CD4-positive, CD25-positive, alpha-beta regulatory T cell (primary cell): ENCODE data around the gene NEMP1. TPM values are rescaled to one million over a fixed set of nuclear protein-coding genes. Genes with fewer than 3 reads are reported as not detected.

Experiments
- ATAC-seq, 2 donors: fragments of 150-1000 bp; cut with Tn5 transposase; one replicate each; pipeline ENCODE4 v1.10.0; 2021; ENCODE audit warnings: low read depth in 2 of 2, moderate number of reproducible peaks in 2 of 2, moderate library complexity in 1 of 2
- DNase-seq, 3 donors: peaks; one replicate each; pipeline versions ENCODE4 v3.0.0 to v3.0.0-alpha.2; 2012 to 2022; ENCODE audit warnings: mixed read lengths in 1 of 3
- H3K27ac ChIP-seq: one replicate; pipeline ENCODE4 v1.7.0; 2013; ENCODE audit warnings: mild to moderate bottlenecking, low read length; ENCODE audit not compliant: insufficient read depth, poor library complexity, severe bottlenecking
- H3K27me3 ChIP-seq: one replicate; pipeline ENCODE4 v1.7.0; 2013; ENCODE audit warnings: low read length; ENCODE audit not compliant: control insufficient read depth, insufficient read depth
- H3K36me3 ChIP-seq: one replicate; pipeline ENCODE4 v1.7.0; 2013; ENCODE audit warnings: mild to moderate bottlenecking, low read length, moderate library complexity; ENCODE audit not compliant: control insufficient read depth, insufficient read depth
- H3K4me1 ChIP-seq: 2 replicates; pipeline ENCODE4 v1.7.0; 2013; ENCODE audit warnings: mild to moderate bottlenecking, low read length; ENCODE audit not compliant: insufficient read depth, control insufficient read depth, poor library complexity, severe bottlenecking
- H3K4me3 ChIP-seq: one replicate; pipeline ENCODE4 v1.7.0; 2013; ENCODE audit warnings: low read depth, mild to moderate bottlenecking, low read length, moderate library complexity
- H3K9me3 ChIP-seq, 2 experiments: 1 replicate in 1 of 2; 2 replicates in 1 of 2; pipeline ENCODE4 v1.7.0; 2013; ENCODE audit warnings: low read length in 2 of 2, mild to moderate bottlenecking in 1 of 2, moderate library complexity in 1 of 2; ENCODE audit not compliant: control insufficient read depth in 2 of 2
- H3K27ac Mint-ChIP-seq, 3 donors: one replicate each; pipeline ENCODE4 v1.8.0; 2020 to 2022; ENCODE audit warnings: mild to moderate bottlenecking in 3 of 3, mixed read lengths in 3 of 3, moderate library complexity in 2 of 3
- H3K27me3 Mint-ChIP-seq: one replicate; pipeline ENCODE4 v1.8.0; 2022; ENCODE audit warnings: mild to moderate bottlenecking, mixed read lengths
- H3K36me3 Mint-ChIP-seq: one replicate; pipeline ENCODE4 v1.8.0; 2020; ENCODE audit warnings: mixed read lengths
- H3K4me1 Mint-ChIP-seq, 4 donors: one replicate each; pipeline ENCODE4 v1.8.0; 2020 to 2022; ENCODE audit warnings: mixed read lengths in 4 of 4, mild to moderate bottlenecking in 1 of 4
- H3K4me3 Mint-ChIP-seq, 4 donors: one replicate each; pipeline ENCODE4 v1.8.0; 2020 to 2022; ENCODE audit warnings: mild to moderate bottlenecking in 4 of 4, mixed read lengths in 4 of 4, moderate library complexity in 3 of 4
- H3K9me3 Mint-ChIP-seq, 7 donors: one replicate each; pipeline ENCODE4 v1.8.0; 2020 to 2022; ENCODE audit warnings: mixed read lengths in 7 of 7, mild to moderate bottlenecking in 3 of 7, moderate library complexity in 2 of 7
- polyA plus RNA-seq, 4 donors: library from polyadenylated mRNA; unstranded; fragments of 300-500 nt; fragmentation: Illumina TruSeq; gene quantifications; one replicate each; pipeline ENCODE4 v1.2.3, GENCODE V29; 2021
- total RNA-seq: library from RNA; stranded (reverse); gene quantifications from one replicate; pipeline ENCODE4 v1.2.3, GENCODE V29; 2022

The NEMP1 gene, protein sequence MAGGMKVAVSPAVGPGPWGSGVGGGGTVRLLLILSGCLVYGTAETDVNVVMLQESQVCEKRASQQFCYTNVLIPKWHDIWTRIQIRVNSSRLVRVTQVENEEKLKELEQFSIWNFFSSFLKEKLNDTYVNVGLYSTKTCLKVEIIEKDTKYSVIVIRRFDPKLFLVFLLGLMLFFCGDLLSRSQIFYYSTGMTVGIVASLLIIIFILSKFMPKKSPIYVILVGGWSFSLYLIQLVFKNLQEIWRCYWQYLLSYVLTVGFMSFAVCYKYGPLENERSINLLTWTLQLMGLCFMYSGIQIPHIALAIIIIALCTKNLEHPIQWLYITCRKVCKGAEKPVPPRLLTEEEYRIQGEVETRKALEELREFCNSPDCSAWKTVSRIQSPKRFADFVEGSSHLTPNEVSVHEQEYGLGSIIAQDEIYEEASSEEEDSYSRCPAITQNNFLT
- 14.7 TPM for total RNA-seq
- polyA plus RNA-seq = 1 to 10 TPM; 3.1 to 7.1 (median 4.7) TPM

DNA sequence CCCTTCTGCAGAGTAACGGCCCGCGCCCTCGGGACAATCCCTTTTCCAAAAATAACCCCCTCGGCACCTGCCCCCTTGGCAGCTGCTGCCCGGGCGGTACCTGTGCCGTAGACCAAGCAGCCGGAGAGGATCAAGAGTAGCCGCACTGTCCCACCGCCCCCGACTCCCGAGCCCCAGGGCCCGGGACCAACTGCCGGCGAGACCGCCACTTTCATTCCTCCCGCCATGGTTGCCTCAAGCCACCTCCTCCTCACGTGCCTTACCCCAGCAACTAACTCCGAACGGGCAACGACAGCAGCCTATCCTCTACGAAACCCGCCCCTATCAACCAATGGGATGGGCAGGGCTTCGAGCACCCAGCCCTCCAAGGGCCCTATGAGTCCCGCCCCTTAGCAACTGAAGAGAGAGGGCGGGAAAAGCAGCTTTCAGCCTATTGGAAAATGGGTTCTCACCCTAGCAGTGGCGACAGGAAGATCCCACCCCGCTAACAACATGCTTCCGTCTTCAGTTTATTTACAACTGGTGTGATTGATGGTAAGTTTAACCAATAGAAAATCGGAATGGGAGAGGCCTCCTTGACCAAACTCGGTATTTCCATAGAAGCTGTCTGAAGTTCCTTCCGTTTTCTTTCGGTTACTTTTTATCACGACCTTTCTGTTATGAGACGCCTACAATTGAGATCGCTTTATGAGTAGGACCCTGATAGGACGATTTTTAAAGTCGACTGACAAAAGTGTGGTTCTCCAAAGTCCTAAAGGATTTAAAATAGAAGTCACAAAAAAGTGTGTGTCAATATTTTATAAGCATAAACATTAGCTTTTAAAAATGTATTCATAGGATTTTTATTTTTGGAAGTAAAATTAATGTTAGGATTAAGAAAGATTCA, at the start of gene NEMP1:
NEMP1 (minus strand) TSS at position 273 of the 886 bp plus-strand sequence; CDS start at position 227, 46 bp downstream.
- Histone ChIP-seq H3K4me3 (peak within 1 kb of the TSS; percentile 89), H3K36me3 (peaks cover 2% of the 10 kb centered on the region), H3K4me1 (peaks cover 17% of the 10 kb centered on the region), H3K27me3 (no peaks in the 10 kb centered on the region), H3K27ac (peak within 1 kb of the TSS; percentile 87), H3K9me3 (no peaks in the 10 kb centered on the region)
- DNase-seq (peak; percentile 96 to 100 (median 99)), ATAC-seq (peak; percentile 96 to 97)
- Mint-ChIP-seq H3K4me1 (peaks cover 0 to 45% (median 14%) of the 10 kb centered on the region in 4 donors), H3K9me3 (no peaks in the 10 kb centered on the region), H3K27me3 (no peaks in the 10 kb centered on the region), H3K4me3 (peak within 1 kb of the TSS; percentile 91 to 98 (median 96)), H3K27ac (peak within 1 kb of the TSS; percentile 96 to 97 (median 96)), H3K36me3 (no peaks in the 10 kb centered on the region)

DNA sequence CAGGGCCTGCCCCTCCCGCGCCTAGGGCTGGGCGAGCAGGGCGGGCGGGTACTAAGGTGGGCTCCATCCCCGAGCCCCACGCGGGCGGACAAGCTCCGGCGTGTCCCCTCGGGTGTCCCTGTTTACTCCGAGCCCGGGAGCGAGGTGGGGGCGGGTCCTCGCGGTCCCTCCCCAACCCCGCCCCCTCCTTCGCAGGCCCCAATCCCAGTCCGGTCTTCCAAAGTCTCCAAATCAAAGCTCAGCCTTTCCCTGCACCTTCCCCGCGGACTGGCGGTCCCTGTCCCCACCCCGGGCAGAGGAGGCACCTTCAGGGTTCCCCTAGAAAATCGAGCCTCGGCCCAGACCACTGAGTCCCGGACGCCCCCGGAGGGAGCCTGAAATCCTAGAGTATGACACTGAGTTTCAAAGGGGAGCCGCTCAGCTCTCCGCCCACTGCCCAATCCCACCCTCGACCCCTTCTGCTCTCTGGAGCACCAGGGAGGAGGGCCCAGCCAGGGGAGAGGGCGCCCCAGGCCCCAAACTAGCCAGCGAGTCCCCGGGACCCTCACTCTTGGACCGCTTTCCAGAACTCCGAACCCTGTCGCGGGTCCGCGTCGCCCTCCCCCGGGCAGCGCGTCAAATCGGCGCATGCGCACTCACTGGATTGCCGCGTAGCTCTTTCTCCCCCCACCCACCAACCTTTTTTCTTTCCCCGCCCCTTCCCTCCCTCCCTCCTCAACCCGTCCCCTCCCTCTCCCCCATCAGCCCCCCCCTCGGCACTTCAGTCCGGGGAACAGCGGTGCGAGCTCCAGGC, 49.3 kb upstream of the NEMP1 start, which contains the start of gene LRP1:
LRP1 (plus strand) TSS at position 758 of the 793 bp plus-strand sequence. CDS start 482 bp downstream, outside the sequence.
- Mint-ChIP-seq H3K27me3 (peaks cover 54% of the 10 kb centered on the region), H3K4me1 (peaks cover 4 to 29% (median 14%) of the 10 kb centered on the region in 4 donors), H3K9me3 (peaks cover 0 to 3% (median 0%) of the 10 kb centered on the region in 7 donors), H3K4me3 (peak within 1 kb of the TSS; percentile 85 to 94 (median 88)), H3K27ac (peak within 1 kb of the TSS in 2 of 3 donors; percentile 37 to 50), H3K36me3 (no peaks in the 10 kb centered on the region)
- peaks cover 0 to 3% of the 10 kb centered on the region in 2 experiments for H3K9me3 ChIP-seq
- peaks cover 7% of the 10 kb centered on the region for H3K27me3 ChIP-seq
- H3K4me3 ChIP-seq = peak within 1 kb of the TSS; percentile 32
- H3K36me3 ChIP-seq = no peaks in the 10 kb centered on the region
- peaks cover 22% of the 10 kb centered on the region for H3K4me1 ChIP-seq
- peak within 1 kb of the TSS; percentile 20 for H3K27ac ChIP-seq
- DNase-seq = peak; percentile 68 to 75 (median 73)
- ATAC-seq = peak; percentile 58 to 59

DNA sequence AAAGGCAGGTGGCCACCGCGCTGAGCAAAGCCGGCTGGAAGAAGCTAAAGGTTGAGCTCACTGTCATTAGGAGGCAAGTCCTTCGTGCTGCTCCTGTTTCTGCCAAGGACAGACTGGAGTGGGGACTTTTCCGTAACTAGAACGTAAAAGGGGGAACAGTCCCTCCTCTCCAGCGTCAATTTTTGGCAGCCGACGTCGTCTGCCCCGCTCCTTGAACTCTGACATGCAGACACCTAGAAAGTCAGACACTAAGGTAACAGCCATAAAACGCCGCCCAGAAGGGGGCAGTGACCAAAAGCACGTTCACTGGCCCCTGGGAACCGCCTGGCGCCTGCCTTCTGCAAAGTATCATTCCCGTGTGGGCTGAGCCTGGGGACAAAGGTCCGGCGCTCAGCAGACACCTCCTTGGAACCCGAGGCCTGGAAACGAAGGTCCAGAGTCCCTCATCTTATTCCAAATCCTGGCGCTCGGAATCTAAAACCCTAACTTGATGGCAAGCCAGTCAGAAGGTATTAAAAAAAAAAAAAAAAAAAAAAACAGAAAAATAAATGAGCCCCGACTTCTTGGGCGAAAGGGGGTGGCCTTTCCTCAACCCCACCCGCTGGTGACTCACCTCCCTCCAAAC, 48.6 kb upstream of the NEMP1 start:
- Histone ChIP-seq H3K4me1 (peaks cover 22% of the 10 kb centered on the region), H3K27me3 (peaks cover 7% of the 10 kb centered on the region), H3K27ac (no peak overlapping the region), H3K4me3 (peak overlapping the region; percentile 32), H3K36me3 (no peaks in the 10 kb centered on the region), H3K9me3 (peaks cover 0 to 3% of the 10 kb centered on the region in 2 experiments)
- ATAC-seq (peak in 1 of 2 donors; percentile 14), DNase-seq (peak; percentile 26 to 51 (median 41))
- H3K4me3 Mint-ChIP-seq = peak overlapping the region; percentile 85 to 88 (median 86)
- H3K36me3 Mint-ChIP-seq = no peaks in the 10 kb centered on the region
- H3K4me1 Mint-ChIP-seq = peaks cover 4 to 29% (median 14%) of the 10 kb centered on the region in 4 donors
- H3K27me3 Mint-ChIP-seq = peaks cover 54% of the 10 kb centered on the region
- H3K9me3 Mint-ChIP-seq = peaks cover 0 to 3% (median 0%) of the 10 kb centered on the region in 7 donors
- no peak overlapping the region for H3K27ac Mint-ChIP-seq

DNA sequence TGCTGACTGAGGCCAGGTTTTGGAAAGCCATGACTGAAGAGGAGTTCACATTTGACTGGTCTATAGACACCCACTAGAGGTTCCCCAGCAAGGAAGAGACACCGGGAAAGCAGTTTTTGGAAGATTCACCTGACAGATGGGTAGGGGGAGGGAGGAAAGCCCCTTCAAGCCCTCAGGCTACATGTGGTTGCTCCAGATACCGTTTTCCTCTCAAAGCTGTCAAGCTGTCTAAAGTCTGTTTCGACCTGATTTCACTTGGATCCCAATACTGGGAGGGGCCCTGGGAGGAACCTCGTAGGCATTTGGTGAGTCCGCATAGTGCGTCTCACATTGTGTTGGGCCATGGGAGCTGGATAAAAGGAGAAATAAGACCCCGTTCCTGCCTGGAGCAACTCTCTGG, 48.0 kb upstream of the NEMP1 start:
- Histone ChIP-seq H3K4me3 (no peak overlapping the region), H3K36me3 (no peaks in the 10 kb centered on the region), H3K27ac (no peak overlapping the region), H3K9me3 (peaks cover 0 to 3% of the 10 kb centered on the region in 2 experiments), H3K4me1 (peaks cover 22% of the 10 kb centered on the region), H3K27me3 (peaks cover 7% of the 10 kb centered on the region)
- Mint-ChIP-seq H3K9me3 (peaks cover 0 to 3% (median 0%) of the 10 kb centered on the region in 7 donors), H3K27ac (no peak overlapping the region), H3K27me3 (peaks cover 49% of the 10 kb centered on the region), H3K4me1 (peaks cover 4 to 29% (median 14%) of the 10 kb centered on the region in 4 donors), H3K36me3 (no peaks in the 10 kb centered on the region), H3K4me3 (peak overlapping the region in 3 of 4 donors; percentile 38 to 87 (median 85))
- ATAC-seq (no peak), DNase-seq (no peak)

DNA sequence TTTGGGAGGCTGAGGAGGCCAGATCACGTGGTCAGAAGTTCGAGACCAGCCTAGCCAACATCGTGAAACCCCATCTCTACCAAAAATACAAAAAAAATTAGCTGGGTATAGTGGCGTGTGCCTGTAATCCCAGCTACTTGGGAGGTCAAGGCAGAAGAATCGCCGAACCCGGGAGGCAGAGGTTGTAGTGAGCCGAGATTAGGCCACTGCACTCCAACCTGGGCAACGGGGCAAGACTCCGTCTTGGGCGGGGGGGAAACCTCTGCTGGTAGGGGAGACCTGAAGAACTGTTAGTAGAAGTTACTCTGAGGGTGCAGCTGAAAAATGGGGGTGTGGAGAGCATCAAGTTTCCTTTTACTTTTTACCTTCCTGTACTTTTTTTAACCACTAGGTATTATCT, 47.5 kb upstream of the NEMP1 start:
- Histone ChIP-seq H3K4me1 (peaks cover 22% of the 10 kb centered on the region), H3K36me3 (no peaks in the 10 kb centered on the region), H3K4me3 (no peak overlapping the region), H3K27me3 (peaks cover 7% of the 10 kb centered on the region), H3K9me3 (peaks cover 0 to 3% of the 10 kb centered on the region in 2 experiments), H3K27ac (no peak overlapping the region)
- DNase-seq = no peak
- Mint-ChIP-seq H3K4me1 (peaks cover 4 to 26% (median 14%) of the 10 kb centered on the region in 4 donors), H3K9me3 (peaks cover 0 to 3% (median 0%) of the 10 kb centered on the region in 7 donors), H3K36me3 (no peaks in the 10 kb centered on the region), H3K4me3 (peak overlapping the region in 2 of 4 donors; percentile 41 to 85), H3K27me3 (peaks cover 44% of the 10 kb centered on the region), H3K27ac (no peak overlapping the region)
- no peak for ATAC-seq

DNA sequence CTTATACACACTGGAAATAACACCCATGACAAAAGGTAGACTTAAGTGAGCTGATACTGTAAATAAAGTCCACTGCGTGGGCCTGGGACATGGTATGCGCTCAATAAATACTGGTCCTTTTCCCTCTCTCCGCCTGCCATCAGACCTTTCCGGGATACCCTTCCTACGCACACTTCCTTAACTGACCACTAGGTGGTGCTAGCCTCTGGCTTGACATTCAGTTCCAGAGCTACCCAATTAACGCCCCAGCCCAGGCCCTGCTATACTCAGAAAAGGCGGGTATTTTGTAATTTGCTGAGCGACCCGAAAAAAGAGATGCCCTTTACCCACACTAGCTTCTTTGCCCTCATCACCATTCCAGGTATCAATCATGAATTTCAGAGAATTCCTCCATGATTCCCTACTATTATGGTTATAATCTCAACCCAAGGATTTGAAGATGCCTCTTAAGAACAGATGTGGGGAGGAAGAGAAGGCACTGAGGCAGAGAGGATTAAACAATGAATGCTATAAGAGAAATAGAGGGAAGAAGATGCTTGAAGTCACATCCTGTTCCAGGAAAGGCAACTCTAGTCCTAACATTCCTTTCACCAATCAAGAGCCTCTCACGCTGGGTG, 45.8 kb upstream of the NEMP1 start:
- Mint-ChIP-seq H3K9me3 (peaks cover 0 to 3% (median 0%) of the 10 kb centered on the region in 7 donors), H3K27ac (peak overlapping the region in 1 of 3 donors; percentile 87), H3K36me3 (no peaks in the 10 kb centered on the region), H3K4me1 (peaks cover 4 to 18% (median 10%) of the 10 kb centered on the region in 4 donors), H3K4me3 (peak overlapping the region in 2 of 4 donors; percentile 27 to 85), H3K27me3 (peaks cover 28% of the 10 kb centered on the region)
- Histone ChIP-seq H3K9me3 (peaks cover 0 to 3% of the 10 kb centered on the region in 2 experiments), H3K27ac (no peak overlapping the region), H3K27me3 (peaks cover 7% of the 10 kb centered on the region), H3K4me1 (peaks cover 22% of the 10 kb centered on the region), H3K4me3 (no peak overlapping the region), H3K36me3 (no peaks in the 10 kb centered on the region)
- DNase-seq = peak; percentile 70 to 75 (median 74)
- ATAC-seq = peak; percentile 62 to 83
